Chondrocyte (in vitro differentiated cells): ENCODE results near the gene C11orf24. TPM values are rescaled to one million over a fixed set of nuclear protein-coding genes. Genes with fewer than 3 reads are reported as not detected.

ENCODE experiments used
- DNase-seq: peaks from one replicate; pipeline ENCODE4 v3.0.0; 2021; ENCODE audit warnings: mixed read lengths, low spot score
- H3K27ac Mint-ChIP-seq: one replicate; pipeline ENCODE4 v1.8.0; 2021; ENCODE audit warnings: mild to moderate bottlenecking, moderate library complexity, mixed read lengths; ENCODE audit not compliant: unreplicated experiment
- H3K27me3 Mint-ChIP-seq: 2 replicates; pipeline ENCODE4 v1.8.0; 2021; ENCODE audit warnings: low read depth, mixed read lengths
- H3K36me3 Mint-ChIP-seq: 2 replicates; pipeline ENCODE4 v1.8.0; 2021; ENCODE audit warnings: low read depth, mixed read lengths
- H3K4me1 Mint-ChIP-seq: 2 replicates; pipeline ENCODE4 v1.8.0; 2021; ENCODE audit warnings: low read depth, mild to moderate bottlenecking, mixed read lengths
- H3K4me3 Mint-ChIP-seq: one replicate; pipeline ENCODE4 v1.8.0; 2021; ENCODE audit warnings: mild to moderate bottlenecking, moderate library complexity, mixed read lengths; ENCODE audit not compliant: unreplicated experiment
- H3K9me3 Mint-ChIP-seq: 2 replicates; pipeline ENCODE4 v1.8.0; 2021; ENCODE audit warnings: low read depth, mixed read lengths
- CTCF ChIP-seq: fragments of 200-600 bp; sonication (generic); IDR thresholded peaks from 2 replicates; pipeline ENCODE4 v1.5.0; 2021; ENCODE audit warnings: antibody characterized with exemption, mild to moderate bottlenecking, moderate library complexity
- total RNA-seq: library from RNA; stranded (reverse); gene quantifications from 3 replicates; pipeline ENCODE4 v1.2.1, GENCODE V29; 2021

The C11orf24 gene
- total RNA-seq, 1 donor from 2014 or later: 104 TPM

GRCh38 chr11:68259122-68259959 is 12.4 kb downstream of the C11orf24 start:
- H3K4me1 Mint-ChIP-seq: peaks cover 25% of the 10 kb centered on the region
- H3K4me3 Mint-ChIP-seq: no peak overlapping the region
- no peaks in the 10 kb centered on the region for H3K27me3 Mint-ChIP-seq
- no peak for DNase-seq
- TF ChIP-seq CTCF: no peak
- H3K27ac Mint-ChIP-seq: peak overlapping the region; percentile 49
- peaks cover 21% of the 10 kb centered on the region for H3K36me3 Mint-ChIP-seq
- no peaks in the 10 kb centered on the region for H3K9me3 Mint-ChIP-seq

GRCh38 chr11:68258363-68258765 is 13.4 kb downstream of the C11orf24 start:
- no peak for TF ChIP-seq CTCF
- Mint-ChIP-seq H3K9me3 (no peaks in the 10 kb centered on the region), H3K27me3 (no peaks in the 10 kb centered on the region), H3K36me3 (peaks cover 18% of the 10 kb centered on the region), H3K4me1 (peaks cover 25% of the 10 kb centered on the region), H3K4me3 (no peak overlapping the region), H3K27ac (no peak overlapping the region)
- no peak for DNase-seq

- no peak overlapping the region for H3K4me3 Mint-ChIP-seq
- no peak for DNase-seq
- peaks cover 25% of the 10 kb centered on the region for H3K4me1 Mint-ChIP-seq
- no peaks in the 10 kb centered on the region for H3K27me3 Mint-ChIP-seq
- peaks cover 13% of the 10 kb centered on the region for H3K36me3 Mint-ChIP-seq
- H3K9me3 Mint-ChIP-seq: no peaks in the 10 kb centered on the region
- TF ChIP-seq CTCF: peak; percentile 95
- peak overlapping the region; percentile 75 for H3K27ac Mint-ChIP-seq
Observed at GRCh38 chr11:68257477-68258362, 14.1 kb downstream of the C11orf24 start.

- Mint-ChIP-seq H3K4me3 (peak overlapping the region; percentile 29), H3K27me3 (no peaks in the 10 kb centered on the region), H3K9me3 (no peaks in the 10 kb centered on the region), H3K4me1 (peaks cover 25% of the 10 kb centered on the region), H3K36me3 (peaks cover 5% of the 10 kb centered on the region), H3K27ac (peak overlapping the region; percentile 89)
- TF ChIP-seq CTCF: no peak
- no peak for DNase-seq
Observed at GRCh38 chr11:68256331-68256741, 15.4 kb downstream of the C11orf24 start.

- Mint-ChIP-seq H3K9me3 (no peaks in the 10 kb centered on the region), H3K4me1 (peaks cover 25% of the 10 kb centered on the region), H3K36me3 (peaks cover 4% of the 10 kb centered on the region), H3K27me3 (no peaks in the 10 kb centered on the region), H3K27ac (peak overlapping the region; percentile 32), H3K4me3 (no peak overlapping the region)
- DNase-seq: no peak
- no peak for TF ChIP-seq CTCF
Observed at GRCh38 chr11:68255526-68255925, 16.2 kb downstream of the C11orf24 start.
